Measurements from ENCODE around the gene ATAD3A. TPM values are rescaled to one million over a fixed set of nuclear protein-coding genes. Genes with fewer than 3 reads are reported as not detected.

ATAD3A gene
- polyA plus RNA-seq, 1 of the 3 experiments (the other 2 are of a cell fraction) = 40.2 TPM

DNA sequence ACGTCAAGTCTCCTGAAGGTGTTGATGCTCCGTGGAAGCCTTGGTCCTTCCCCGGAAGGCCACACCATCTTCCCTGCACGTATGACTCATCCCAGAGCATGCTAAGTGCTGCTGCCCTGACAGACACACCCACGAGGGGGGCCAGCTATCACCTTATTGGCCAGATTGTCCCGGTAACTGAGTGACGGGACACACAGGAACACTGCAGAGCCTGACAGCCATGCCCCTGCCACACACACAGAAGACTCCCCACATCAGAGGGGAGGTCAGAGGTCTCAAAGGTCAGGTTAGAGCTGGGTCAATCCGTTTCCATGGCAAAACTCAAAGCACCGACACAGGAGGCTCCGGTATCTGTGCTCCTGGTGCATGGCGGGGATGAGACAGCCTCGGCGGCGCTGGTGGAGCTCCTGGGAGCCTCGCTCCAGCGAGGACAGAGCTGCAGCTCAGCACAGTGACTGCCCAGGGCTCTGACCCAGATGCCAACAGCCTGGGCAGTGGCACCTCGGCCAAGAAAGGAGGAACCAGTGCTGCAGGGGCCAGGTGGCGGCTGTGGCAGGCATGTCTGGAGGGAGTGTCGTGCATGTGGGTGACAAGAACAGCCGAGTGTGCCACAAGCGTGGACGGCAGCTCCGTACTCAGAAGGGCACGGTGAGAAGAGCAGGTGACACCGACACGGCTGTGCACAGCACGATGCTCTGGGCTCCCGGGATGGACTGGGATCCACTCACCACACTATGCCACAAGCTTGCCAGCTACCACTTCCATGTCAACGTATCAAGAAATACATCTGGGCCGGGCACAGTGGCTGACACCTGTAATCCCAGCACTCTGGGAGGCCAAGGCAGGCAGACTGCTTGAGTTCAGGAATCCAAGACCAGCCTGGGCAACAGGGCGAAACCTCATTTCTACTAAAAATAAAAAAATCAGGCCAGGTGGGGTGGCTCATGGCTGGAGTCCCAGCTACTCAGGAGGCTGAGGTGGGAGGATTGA is 43.3 kb downstream of the ATAD3A start:
- peaks cover 0 to 12% of the 10 kb centered on the region in 2 experiments for H3K36me3 ChIP-seq (replicated peaks in 1 of 2; ENCODE audit: control insufficient read depth in 1 of 2, insufficient read depth in 2 of 2, low read length in 1 of 2)
- no peak overlapping the region for H3K4me2 ChIP-seq
- no peaks in the 10 kb centered on the region for H3K9me3 ChIP-seq
- H3K4me3 ChIP-seq (ENCODE audit: low read depth in 2 of 2, low read length in 1 of 2) = no peak overlapping the region
- CTCF ChIA-PET = interaction anchor here (1.0 to 1.1 kb wide), 2 partner anchors 11 to 65 kb away, joined by 3 read pairs; no protein-coding TSS in a partner anchor
- no peak overlapping the region for H3K9ac ChIP-seq
- peaks cover 55% of the 10 kb centered on the region for H3K79me2 ChIP-seq (ENCODE audit: insufficient read depth)
- peaks cover 11% of the 10 kb centered on the region; the same call in 1 of the 2 replicates for H4K20me1 ChIP-seq (ENCODE audit: insufficient read depth)
- H3F3A ChIP-seq (replicated peaks; ENCODE audit: insufficient read depth) = peaks cover 3% of the 10 kb centered on the region
- no peak overlapping the region for H3K27ac ChIP-seq (ENCODE audit: low read depth in 2 of 2, low read length in 1 of 2)
- POLR2A ChIA-PET = interaction anchor here (0.8 to 1.0 kb wide), 2 partner anchors 11 to 60 kb away, joined by 3 read pairs; partner anchors contain the start of gene MIB2
- no peaks in the 10 kb centered on the region for H3K9me2 ChIP-seq
- no peak for DNase-seq
- WGBS (ENCODE audit: low lambda C conversion rate) = 95% methylated on average over 21 of the region's 31 CpGs
- no peaks in the 10 kb centered on the region for H3K27me3 ChIP-seq (ENCODE audit: insufficient read depth)
- peaks cover 0 to 5% of the 10 kb centered on the region in 2 experiments; a peak in 1 of 4 replicates for H3K4me1 ChIP-seq (ENCODE audit: control insufficient read depth in 1 of 2, insufficient read depth in 2 of 2, low read depth in 1 of 2, low read length in 1 of 2)
- TF ChIP-seq, protein P1, sequence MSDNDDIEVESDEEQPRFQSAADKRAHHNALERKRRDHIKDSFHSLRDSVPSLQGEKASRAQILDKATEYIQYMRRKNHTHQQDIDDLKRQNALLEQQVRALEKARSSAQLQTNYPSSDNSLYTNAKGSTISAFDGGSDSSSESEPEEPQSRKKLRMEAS (IDR thresholded peaks at IDR 0.05; ENCODE audit: low read depth) = peak; percentile 33; the same call in 1 of the 2 replicates
- TF ChIP-seq JUND (IDR thresholded peaks at IDR 0.05) (0 out of 2 replicates have a peak, but pooled peaks have one; percentile 11), NFIC (IDR thresholded peaks at IDR 0.05; ENCODE audit: borderline replicate concordance) (no peak), EZH2phosphoT487 (IDR thresholded peaks at IDR 0.05; ENCODE audit: borderline replicate concordance, low read depth) (no peak), FOXM1 (IDR thresholded peaks at IDR 0.05; ENCODE audit: low read depth) (no peak), SMC3 (IDR thresholded peaks at IDR 0.05; ENCODE audit: low read depth, low read length) (no peak), GATA2 (CRISPR knock-in tag; IDR thresholded peaks at IDR 0.05) (no peak), FOSL2 (IDR thresholded peaks at IDR 0.05; ENCODE audit: borderline replicate concordance, low read depth) (peak; percentile 42; the same call in 1 of the 2 replicates), REST (IDR thresholded peaks at IDR 0.05; ENCODE audit: low read depth, low read length) (no peak), RXRA (IDR thresholded peaks at IDR 0.05; ENCODE audit: borderline replicate concordance, low read depth) (no peak), EP300 (IDR thresholded peaks at IDR 0.05; ENCODE audit: borderline replicate concordance in 1 of 2, low read depth in 1 of 2, low read length in 1 of 2) (no peak), TEAD4 (IDR thresholded peaks at IDR 0.05; ENCODE audit: borderline replicate concordance, insufficient read depth) (no peak)
- TF ChIP-seq, protein P2, sequence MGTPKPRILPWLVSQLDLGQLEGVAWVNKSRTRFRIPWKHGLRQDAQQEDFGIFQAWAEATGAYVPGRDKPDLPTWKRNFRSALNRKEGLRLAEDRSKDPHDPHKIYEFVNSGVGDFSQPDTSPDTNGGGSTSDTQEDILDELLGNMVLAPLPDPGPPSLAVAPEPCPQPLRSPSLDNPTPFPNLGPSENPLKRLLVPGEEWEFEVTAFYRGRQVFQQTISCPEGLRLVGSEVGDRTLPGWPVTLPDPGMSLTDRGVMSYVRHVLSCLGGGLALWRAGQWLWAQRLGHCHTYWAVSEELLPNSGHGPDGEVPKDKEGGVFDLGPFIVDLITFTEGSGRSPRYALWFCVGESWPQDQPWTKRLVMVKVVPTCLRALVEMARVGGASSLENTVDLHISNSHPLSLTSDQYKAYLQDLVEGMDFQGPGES (IDR thresholded peaks at IDR 0.05; ENCODE audit: low read depth, low read length) = no peak
- TF ChIP-seq, protein P3, sequence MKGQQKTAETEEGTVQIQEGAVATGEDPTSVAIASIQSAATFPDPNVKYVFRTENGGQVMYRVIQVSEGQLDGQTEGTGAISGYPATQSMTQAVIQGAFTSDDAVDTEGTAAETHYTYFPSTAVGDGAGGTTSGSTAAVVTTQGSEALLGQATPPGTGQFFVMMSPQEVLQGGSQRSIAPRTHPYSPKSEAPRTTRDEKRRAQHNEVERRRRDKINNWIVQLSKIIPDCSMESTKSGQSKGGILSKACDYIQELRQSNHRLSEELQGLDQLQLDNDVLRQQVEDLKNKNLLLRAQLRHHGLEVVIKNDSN (IDR thresholded peaks at IDR 0.05; ENCODE audit: borderline replicate concordance, low read depth) = no peak
- no peak overlapping the region for H2AFZ ChIP-seq (ENCODE audit: low read depth)
